ENCODE data around the gene SHC3.

The SHC3 gene

GRCh38 chr9:89000973-89001916 is 177.4 kb downstream of the SHC3 start:
- peak; percentile 80 for DNase-seq (ENCODE audit: low spot score)

DNA sequence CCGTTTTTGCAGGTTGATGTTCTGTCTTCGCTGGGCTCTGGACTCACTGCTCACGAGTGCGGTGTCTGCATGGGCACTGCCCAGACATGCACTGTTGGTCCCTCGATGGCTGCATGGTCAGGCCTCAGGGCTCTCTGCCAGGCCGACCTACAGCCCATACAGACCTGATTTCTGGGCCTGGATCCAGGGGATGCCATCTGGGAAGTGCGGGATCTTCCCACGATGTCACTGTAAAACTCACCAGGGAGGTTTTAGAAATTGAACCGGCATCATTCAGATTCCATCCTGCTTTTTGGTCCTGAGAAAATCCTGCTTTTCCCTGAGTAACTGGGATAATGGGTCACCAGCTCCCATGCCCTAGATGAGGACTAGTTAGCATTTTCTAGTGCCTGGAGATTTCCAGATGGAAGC is 178.2 kb downstream of the SHC3 start:
- DNase-seq (ENCODE audit: low spot score) = no peak

DNA sequence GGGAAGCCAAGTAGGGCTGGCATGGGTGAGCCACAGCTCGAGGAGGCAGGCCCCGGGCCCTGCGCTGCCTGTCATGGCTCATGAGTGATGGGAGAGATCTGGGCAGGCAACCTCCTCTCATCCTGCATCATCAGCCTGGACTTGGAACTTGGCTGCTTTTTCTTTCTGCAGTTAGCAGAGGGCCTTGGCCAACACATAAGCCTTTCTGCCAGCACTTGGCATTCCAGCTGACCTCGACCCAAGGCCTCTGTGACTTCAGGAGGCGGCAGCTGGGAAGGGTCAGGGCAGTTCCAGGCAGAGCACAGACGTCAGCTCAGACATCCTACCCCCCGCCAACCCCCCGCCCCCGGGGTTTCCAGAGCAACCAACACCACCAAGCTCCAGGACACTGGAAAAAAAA is 179.7 kb downstream of the SHC3 start:
- peak; percentile 66 for DNase-seq (ENCODE audit: low spot score)

GRCh38 chr9:88998503-88998902 is 180.1 kb downstream of the SHC3 start:
- DNase-seq (ENCODE audit: low spot score) = no peak

- no peak for DNase-seq (ENCODE audit: low spot score)
These were observed 181.0 kb downstream of the SHC3 start for GRCh38 chr9:88997646-88998045.

- no peak for DNase-seq (ENCODE audit: low spot score)
These were observed 181.7 kb downstream of the SHC3 start for GRCh38 chr9:88996921-88997235.

DNA sequence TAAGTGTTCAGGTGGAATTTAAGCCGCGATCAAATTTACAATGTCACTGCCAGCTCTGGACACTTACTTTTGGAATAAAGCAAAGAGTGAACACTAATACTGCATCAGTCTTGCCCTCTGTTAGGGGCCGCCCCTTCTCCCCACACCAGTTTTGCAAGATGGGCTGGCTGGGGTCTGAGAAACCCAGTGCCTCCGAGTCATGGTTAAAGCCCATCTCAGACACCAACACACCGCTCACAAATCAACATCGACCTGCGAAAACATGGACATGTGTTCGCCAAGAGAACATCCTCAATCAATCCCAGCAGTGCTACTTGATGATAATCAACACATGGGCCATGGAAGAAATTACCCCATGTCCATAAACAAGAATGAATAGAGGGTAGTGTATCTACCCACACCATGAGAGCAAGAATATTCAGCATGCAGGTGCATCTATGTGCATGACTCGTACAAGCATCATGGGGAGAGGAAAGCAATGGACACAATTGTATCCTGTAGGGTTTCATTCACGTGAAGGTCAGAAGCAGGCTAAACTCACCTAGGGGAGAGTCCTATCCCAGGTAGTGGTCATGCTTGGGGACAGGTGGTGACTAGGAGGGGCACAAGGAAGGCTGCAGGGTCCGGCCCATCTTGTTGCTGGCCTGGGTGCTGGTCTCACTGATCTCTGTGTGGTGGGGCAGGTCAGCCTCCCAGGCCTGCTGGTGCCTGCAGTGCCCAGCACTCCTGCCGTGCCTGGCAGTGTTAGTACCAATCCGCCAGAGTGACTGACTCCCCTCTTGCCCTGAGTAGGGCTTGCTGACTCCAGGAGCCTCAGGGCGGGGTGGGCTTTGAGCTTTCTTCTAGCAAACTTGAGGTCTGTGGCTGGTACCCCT is 182.3 kb downstream of the SHC3 start:
- no peak for DNase-seq (ENCODE audit: low spot score)

GRCh38 chr9:88995627-88996026 is 183.0 kb downstream of the SHC3 start:
- no peak for DNase-seq (ENCODE audit: low spot score)

DNA sequence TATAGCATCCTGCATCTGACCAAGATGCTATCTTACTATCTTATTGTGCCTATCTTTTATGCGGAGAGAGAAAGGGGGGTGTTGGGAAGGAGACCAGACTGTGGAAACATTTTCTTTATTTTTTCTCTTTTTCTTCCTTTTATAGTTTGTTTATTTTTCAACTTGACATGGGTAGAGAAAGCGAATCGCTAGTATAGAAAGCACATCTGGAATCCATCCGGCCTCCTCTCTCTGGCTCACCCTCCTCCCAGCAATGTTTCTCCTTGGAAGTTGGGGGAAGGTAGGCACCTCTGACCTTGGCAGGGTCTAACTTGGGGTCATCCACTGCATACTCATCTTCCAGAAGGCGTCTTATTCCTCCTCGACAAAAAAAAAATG is 183.4 kb downstream of the SHC3 start:
- no peak for DNase-seq (ENCODE audit: low spot score)

- peak; percentile 58 for DNase-seq (ENCODE audit: low spot score)
These were observed 184.0 kb downstream of the SHC3 start for GRCh38 chr9:88994469-88995199.

DNA sequence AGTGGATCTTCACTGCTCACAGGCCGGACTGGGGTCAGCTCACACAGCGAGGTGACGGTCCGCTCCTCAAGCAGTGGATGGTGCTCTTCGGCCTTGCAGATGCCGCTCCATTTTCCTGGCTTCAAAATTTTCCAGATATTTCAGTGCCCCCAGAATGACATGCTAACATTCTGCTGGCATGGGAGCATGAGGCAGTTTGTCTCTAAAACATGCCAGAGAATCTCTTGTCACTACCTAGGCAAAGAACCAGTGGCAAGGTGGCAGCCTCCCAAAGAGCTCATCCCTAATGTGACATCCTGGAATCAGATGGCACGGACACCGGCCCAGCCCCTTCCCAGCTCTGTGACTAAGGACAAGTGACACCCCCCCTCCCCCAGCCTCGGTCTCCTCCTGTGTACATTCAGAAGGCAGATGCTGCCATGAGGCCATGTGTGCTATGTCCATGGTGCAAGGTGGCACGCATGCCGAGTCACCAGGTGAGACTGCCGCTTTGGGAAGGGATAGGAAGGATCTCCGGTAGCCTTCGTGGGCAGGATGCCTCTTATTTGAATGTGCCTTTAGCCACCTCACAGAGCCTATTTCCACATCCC is 184.7 kb downstream of the SHC3 start:
- no peak for DNase-seq (ENCODE audit: low spot score)

DNA sequence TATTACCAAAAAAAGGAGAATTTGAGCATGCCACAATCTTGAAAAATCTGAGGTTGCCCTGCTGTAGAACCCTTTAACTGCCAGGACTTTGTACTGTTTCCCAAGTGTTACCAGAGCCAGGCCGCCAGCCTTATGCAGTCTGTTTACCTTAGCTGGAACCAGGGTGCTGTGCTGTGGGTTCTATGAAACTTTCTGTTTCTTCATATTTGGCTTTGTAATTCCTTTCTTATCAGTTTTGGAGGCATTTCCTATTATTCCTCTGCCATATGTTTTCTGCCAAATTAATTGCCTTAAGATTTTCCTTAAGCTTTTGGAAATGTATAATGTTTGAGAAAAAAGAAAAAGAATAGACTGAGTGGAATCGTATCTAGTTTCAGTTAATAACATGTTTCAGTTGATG is 185.3 kb downstream of the SHC3 start:
- DNase-seq (ENCODE audit: low spot score) = no peak

DNA sequence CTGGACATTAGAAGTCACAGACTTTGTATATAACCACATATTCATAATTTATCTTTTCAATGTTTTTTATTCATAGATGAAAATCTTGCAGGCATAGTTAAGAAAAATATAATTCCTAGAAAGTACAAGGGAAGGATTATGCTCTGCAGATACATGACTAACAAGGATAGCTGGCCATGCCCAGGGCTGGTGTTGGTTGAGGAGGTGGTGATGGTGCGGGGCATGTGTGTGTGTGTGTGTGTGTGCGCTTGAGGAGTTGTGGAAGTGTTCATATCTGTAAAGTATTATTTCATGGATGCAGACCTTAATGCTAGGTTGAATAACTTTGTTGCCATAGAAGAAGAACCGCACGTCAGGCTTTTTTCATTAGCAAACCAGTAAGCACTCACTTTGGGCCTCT is 186.1 kb downstream of the SHC3 start:
- DNase-seq (ENCODE audit: low spot score) = peak; percentile 51

GRCh38 chr9:88991066-88992034 is 187.3 kb downstream of the SHC3 start, which contains the start of gene S1PR3:
S1PR3 (plus strand) TSS chr9:88991468; CDS start chr9:89001201, 9,733 bp downstream.
- DNase-seq (ENCODE audit: low spot score) = peak; percentile 85

GRCh38 chr9:88990729-88991065 is 187.9 kb downstream of the SHC3 start:
- DNase-seq (ENCODE audit: low spot score) = no peak

- DNase-seq (ENCODE audit: low spot score) = no peak
These were observed 188.4 kb downstream of the SHC3 start for GRCh38 chr9:88990041-88990728.

DNA sequence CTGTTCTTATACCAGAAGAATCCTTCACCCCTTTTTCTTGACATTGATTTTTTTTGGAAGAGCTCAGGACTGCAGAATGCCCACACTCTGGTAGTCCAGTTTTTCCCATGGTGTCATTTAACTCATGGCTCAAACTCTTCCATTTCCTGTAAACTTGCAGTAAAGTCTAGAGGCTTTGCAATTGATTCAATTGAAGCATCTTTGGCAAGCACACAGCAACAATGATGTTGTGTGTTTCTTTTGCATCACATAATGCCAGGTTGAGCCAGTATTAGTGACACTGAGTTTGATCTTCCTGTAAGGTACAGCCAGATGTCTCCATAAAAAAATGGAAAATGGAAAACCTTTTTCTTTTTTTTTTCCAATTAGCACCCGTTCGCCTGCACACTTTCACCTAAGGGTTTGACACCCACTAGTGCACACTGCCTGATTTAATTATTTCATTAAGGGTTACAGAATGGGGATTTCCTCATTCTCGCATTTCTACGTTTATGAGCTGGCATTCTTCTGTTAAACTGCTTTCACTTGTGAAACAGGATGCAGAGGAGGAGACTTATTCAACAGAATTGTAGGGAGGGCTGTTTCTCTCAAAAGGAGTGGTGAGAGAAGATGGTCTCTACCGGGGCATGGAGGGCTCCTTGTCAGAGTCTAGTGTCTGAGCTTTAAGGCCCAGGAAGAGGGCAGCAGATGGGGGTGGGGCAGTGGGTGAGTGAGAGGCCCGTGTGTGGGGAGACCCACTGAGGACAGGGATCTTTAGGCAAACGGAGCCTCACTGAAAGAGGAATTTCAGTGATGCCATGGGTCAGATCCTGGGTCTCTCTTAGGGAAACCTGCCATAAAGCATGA is 189.6 kb downstream of the SHC3 start:
- DNase-seq (ENCODE audit: low spot score) = peak; percentile 57

- DNase-seq (ENCODE audit: low spot score) = no peak
These were observed 191.0 kb downstream of the SHC3 start for GRCh38 chr9:88987661-88988060.

DNA sequence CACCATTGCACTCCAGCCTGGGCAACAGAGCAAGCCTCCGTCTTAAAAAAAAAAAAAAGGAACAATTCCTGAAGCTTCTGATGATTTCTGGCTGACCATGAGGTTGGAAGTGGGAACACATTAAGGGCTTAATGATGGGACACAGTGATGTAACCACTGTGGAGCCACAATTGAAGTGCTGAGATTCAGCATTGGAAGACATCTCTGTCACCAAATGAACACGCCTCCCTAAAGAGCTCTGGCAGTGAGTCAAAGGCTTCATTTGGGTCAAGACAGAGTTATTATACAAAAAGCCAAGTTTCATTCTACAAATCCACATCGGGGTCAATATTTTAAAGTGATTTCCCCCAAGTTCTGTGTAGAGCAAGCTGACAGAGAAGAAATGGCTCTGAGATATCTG is 191.8 kb downstream of the SHC3 start:
- no peak for DNase-seq (ENCODE audit: low spot score)
